ENCODE data around the gene WDR93.

The WDR93 gene

GRCh38 chr15:89756897-89757296 lies 66.3 kb downstream of the WDR93 start:
- H4K20me1 ChIP-seq (ENCODE audit: control insufficient read depth, insufficient read depth, low read depth, low read length): no peaks in the 10 kb centered on the region
- no peaks in the 10 kb centered on the region for H3F3A ChIP-seq (ENCODE audit: control insufficient read depth, insufficient read depth)
- H3K9me3 ChIP-seq (ENCODE audit: control insufficient read depth, insufficient read depth, low read length): no peaks in the 10 kb centered on the region
- H3K4me2 ChIP-seq (ENCODE audit: low read length): no peak overlapping the region
- no peaks in the 10 kb centered on the region for H3K27me3 ChIP-seq (ENCODE audit: control insufficient read depth, low read length)
- no peaks in the 10 kb centered on the region for H3K4me1 ChIP-seq (ENCODE audit: control insufficient read depth, low read length)
- TF ChIP-seq EZH2phosphoT487 (IDR thresholded peaks at IDR 0.05; ENCODE audit: borderline replicate concordance, low read length): no peak
- TF ChIP-seq, protein P1, sequence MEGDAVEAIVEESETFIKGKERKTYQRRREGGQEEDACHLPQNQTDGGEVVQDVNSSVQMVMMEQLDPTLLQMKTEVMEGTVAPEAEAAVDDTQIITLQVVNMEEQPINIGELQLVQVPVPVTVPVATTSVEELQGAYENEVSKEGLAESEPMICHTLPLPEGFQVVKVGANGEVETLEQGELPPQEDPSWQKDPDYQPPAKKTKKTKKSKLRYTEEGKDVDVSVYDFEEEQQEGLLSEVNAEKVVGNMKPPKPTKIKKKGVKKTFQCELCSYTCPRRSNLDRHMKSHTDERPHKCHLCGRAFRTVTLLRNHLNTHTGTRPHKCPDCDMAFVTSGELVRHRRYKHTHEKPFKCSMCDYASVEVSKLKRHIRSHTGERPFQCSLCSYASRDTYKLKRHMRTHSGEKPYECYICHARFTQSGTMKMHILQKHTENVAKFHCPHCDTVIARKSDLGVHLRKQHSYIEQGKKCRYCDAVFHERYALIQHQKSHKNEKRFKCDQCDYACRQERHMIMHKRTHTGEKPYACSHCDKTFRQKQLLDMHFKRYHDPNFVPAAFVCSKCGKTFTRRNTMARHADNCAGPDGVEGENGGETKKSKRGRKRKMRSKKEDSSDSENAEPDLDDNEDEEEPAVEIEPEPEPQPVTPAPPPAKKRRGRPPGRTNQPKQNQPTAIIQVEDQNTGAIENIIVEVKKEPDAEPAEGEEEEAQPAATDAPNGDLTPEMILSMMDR (IDR thresholded peaks at IDR 0.05; ENCODE audit: low read depth, low read length, poor library complexity, severe bottlenecking): no peak
- H3K36me3 ChIP-seq (ENCODE audit: control insufficient read depth, low read length): no peaks in the 10 kb centered on the region
- H3K27ac ChIP-seq (ENCODE audit: low read depth, low read length): no peak overlapping the region
- no peak overlapping the region for H3K4me3 ChIP-seq (ENCODE audit: low read length)
- H3K79me2 ChIP-seq (ENCODE audit: control insufficient read depth, low read length): no peaks in the 10 kb centered on the region
- no peaks in the 10 kb centered on the region for H3K9me2 ChIP-seq (replicated peaks; ENCODE audit: control insufficient read depth, low read length)

DNA sequence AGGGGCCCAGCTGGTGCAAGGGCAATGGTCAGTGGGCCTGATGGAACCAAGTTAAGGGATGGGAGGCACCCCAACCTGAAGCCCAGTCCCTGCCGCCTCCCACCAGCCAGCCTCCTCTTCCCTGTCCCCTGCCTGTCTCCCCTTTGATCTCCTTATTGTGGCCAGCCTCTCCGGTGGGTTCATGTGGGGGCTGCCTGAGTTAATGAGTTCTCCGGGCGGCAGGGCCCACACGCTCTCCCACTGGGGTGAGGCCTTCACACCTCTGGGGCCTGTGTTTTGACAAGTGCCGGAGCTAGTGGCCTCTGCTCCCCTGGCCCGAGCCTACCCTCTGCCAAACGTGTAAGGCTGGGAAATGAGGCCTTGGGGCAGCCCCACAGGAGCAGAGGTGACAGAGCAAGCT lies 67.7 kb downstream of the WDR93 start:
- Histone ChIP-seq H3K4me1 (ENCODE audit: control insufficient read depth, low read length) (no peaks in the 10 kb centered on the region), H3K27me3 (ENCODE audit: control insufficient read depth, low read length) (no peaks in the 10 kb centered on the region), H3K79me2 (ENCODE audit: control insufficient read depth, low read length) (no peaks in the 10 kb centered on the region), H3K9me3 (ENCODE audit: control insufficient read depth, insufficient read depth, low read length) (no peaks in the 10 kb centered on the region), H4K20me1 (ENCODE audit: control insufficient read depth, insufficient read depth, low read depth, low read length) (no peaks in the 10 kb centered on the region), H3K36me3 (ENCODE audit: control insufficient read depth, low read length) (no peaks in the 10 kb centered on the region), H3K9me2 (replicated peaks; ENCODE audit: control insufficient read depth, low read length) (no peaks in the 10 kb centered on the region), H3K4me2 (ENCODE audit: low read length) (no peak overlapping the region), H3F3A (ENCODE audit: control insufficient read depth, insufficient read depth) (no peaks in the 10 kb centered on the region), H3K4me3 (ENCODE audit: low read length) (no peak overlapping the region), H3K27ac (ENCODE audit: low read depth, low read length) (no peak overlapping the region)
- TF ChIP-seq, protein P1 (IDR thresholded peaks at IDR 0.05; ENCODE audit: low read depth, low read length, poor library complexity, severe bottlenecking): no peak
- no peak for TF ChIP-seq EZH2phosphoT487 (IDR thresholded peaks at IDR 0.05; ENCODE audit: borderline replicate concordance, low read length)

DNA sequence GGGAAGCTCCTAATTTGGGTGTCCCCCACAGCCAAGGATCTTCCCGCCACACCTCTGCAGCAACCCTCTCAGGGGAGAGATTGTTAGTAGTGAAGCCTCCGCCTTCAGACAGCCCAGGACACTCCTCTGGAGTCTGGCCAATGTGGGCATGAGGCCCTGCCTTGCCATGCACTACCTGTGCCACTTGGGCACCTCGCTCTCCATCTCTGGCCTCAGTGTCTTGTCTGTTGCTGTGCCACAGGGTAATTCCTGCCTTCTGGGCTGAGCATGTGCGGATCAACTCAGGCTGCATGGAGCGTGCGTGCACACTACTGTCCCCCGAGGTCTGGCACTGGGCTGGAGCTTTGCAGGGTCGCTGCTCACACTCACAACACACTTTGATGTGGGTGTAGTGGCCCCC lies 68.4 kb downstream of the WDR93 start:
- Histone ChIP-seq H3K4me3 (ENCODE audit: low read length) (no peak overlapping the region), H4K20me1 (ENCODE audit: control insufficient read depth, insufficient read depth, low read depth, low read length) (no peaks in the 10 kb centered on the region), H3K4me1 (ENCODE audit: control insufficient read depth, low read length) (no peaks in the 10 kb centered on the region)

More for the DNA sequence above, 68.4 kb downstream of the WDR93 start:
- Histone ChIP-seq H3K27me3 (ENCODE audit: control insufficient read depth, low read length) (no peaks in the 10 kb centered on the region), H3K79me2 (ENCODE audit: control insufficient read depth, low read length) (no peaks in the 10 kb centered on the region), H3K27ac (ENCODE audit: low read depth, low read length) (no peak overlapping the region), H3K36me3 (ENCODE audit: control insufficient read depth, low read length) (no peaks in the 10 kb centered on the region), H3K9me2 (replicated peaks; ENCODE audit: control insufficient read depth, low read length) (no peaks in the 10 kb centered on the region), H3K9me3 (ENCODE audit: control insufficient read depth, insufficient read depth, low read length) (no peaks in the 10 kb centered on the region), H3F3A (ENCODE audit: control insufficient read depth, insufficient read depth) (no peaks in the 10 kb centered on the region), H3K4me2 (ENCODE audit: low read length) (no peak overlapping the region)
- TF ChIP-seq, protein P1 (IDR thresholded peaks at IDR 0.05; ENCODE audit: low read depth, low read length, poor library complexity, severe bottlenecking): no peak
- TF ChIP-seq EZH2phosphoT487 (IDR thresholded peaks at IDR 0.05; ENCODE audit: borderline replicate concordance, low read length): no peak
